GM04503 (cell line): Measurements from ENCODE around the gene DVL1.
A peak's percentile ranks its signal among the peaks of the same experiment; 100 is the strongest.
"Not testable (repeated sequence)": the region's sequence is repeated elsewhere in the genome, so short reads cannot be mapped to it uniquely, and the experiment has no call there.

ENCODE experiments used
- DNase-seq: peaks from one replicate; pipeline ENCODE4 v3.0.0-alpha.2; 2012; ENCODE audit warnings: low read depth

The DVL1 gene

GRCh38 chr1:1373051-1373814, 24.0 kb upstream of the DVL1 start:
- DNase-seq, result no peak

DNA sequence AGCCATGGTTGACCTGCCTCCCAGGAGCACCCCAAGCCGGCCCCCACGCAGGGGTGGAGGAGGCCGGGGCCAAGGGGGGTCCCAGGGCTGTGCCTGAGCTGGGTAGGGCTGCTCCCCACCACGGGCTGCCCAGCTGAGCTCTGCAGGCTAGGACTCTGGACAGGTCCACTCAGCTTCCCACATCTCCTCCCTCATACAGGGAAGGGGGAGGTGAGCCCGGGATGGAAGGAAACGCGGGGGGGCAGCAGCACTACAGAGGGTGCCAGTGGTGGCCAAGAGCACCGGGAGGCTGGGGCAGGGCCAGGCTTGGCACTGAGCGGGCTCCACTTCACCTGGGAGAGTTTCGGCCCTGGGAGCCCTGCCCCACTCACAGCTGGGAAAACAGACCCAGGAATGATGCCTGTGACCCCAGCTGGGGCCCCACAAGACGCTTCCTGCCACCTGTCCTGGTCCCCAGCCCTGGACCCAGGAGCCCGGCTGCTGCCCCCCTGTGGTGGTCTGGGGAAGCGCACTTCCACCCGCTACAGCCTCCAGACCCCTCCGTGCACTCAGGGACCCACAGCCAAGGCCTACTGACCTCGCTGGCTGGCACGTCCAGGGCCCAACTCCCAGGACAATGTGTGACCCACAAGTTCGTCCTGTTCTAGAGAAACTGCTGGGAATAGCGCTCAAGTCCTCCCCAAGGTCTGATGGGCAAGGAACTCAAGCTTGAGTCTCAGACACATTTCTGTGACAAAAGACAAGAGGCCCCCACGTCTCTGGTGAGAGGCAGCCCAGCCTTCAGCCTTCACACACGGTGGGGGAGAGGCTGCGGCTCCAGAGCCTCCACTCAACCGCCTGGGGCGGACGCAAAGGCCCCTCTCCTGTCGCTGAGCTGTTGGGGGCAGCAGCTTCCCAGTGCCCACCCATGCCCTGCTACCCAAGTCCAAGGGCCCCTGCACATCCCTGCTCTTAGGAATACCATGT, 22.8 kb upstream of the DVL1 start:
- DNase-seq, result no peak

- no peak for DNase-seq
Observed at GRCh38 chr1:1371364-1371745, 22.1 kb upstream of the DVL1 start.

DNA sequence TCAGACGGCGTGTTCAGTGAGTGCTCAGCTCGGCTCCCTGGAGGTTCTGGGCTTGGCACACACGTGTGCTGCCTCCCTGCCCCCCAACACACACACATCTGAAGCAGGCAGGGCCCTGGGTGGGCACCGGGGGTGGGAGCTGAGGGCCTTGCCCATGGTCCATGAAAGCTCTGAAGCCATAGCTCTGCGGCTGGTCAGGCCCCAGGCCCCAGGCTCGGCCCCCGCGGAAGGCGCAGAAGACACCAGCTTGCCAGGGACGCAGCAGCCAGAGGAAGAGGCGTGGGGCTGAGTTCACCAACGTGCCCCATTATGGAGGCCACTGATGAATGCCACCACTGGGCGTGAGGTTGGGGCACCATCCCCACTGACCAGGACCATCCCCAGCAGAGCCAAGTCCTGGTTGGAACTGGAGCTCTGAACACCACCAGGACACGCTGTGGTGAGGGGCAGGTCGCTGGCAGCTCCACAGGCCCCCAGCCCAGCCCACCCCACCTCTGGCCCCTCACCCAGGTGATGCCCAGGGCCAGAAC, 21.6 kb upstream of the DVL1 start:
- DNase-seq, result no peak

DNA sequence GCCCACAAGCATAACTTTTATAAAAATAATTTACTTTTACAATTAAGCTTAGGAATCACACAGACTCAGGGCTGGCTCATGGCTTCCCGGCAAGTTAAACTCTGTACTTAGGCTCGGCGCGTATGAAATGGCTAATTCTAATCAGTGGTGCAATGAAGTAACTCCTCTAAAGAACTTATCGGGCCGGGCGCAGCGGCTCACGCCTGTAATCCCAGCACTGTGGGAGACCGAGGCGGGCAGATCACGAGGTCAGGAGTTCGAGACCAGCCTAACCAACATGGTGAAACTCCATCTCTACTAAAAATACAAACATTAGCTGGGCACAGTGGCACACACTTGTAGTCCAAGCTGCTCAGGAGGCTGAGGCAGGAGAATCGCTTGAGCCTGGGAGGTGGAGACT, 20.9 kb upstream of the DVL1 start:
- not testable (repeated sequence) for DNase-seq

DNA sequence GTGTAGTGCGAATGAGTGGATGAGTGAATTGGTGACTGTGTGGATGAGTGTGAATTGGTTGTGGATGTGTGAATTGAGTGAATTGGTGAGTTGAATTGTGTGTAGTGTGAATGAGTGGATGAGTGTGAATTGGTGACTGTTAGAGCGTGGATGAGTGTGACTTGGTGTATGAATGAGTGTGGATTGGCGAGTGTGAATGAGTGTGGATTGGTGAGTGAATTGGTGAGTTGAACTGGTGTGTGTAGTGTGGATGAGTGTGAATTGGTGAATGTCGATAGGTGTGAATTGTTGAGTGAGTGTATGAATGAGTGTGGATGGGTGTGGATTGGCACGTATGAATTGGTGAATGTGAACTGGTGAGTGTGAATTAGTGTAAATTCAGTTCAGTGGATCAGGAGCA, 18.1 kb upstream of the DVL1 start:
- no peak for DNase-seq

- DNase-seq, result no peak
Observed at GRCh38 chr1:1366699-1367066, 17.5 kb upstream of the DVL1 start.

DNA sequence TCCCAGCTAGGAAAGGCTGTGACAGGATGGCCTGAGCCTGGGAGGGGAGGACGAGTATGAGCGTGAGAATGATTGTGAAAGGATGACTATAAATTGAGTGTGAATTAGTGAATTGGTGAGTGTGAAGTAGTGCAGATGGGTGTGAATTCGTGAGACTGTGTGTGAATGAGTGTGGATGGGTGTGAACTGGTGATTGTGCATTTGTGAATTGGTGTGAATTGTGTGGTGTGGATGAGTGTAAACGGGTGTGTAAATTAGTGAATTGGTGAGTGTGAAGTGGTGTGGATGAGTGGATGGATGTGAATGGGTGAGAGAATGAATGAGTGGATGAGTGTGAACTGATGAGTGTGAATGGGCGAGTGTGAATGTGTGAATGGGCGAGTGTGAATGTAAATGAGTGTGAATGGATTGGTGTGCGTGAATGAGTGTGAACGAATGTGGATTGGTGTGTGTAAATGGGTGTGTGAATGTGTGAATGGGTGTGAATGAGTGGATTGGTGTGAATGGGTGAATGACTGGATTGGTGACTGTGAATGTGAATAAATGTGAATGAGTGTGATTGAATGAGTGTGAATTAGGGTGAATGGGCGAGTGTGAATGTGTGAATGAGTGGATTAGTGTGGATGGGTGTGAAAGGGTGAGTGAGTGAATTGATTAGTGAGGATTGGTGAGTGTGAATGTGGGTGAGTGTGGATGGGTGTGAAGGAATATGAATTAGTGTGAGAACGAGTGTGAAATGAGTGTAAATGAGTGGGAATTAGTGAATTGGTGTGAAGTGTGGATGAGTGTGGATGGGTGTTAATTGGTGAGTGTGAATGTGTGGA, 16.9 kb upstream of the DVL1 start:
- DNase-seq, result no peak

DNA sequence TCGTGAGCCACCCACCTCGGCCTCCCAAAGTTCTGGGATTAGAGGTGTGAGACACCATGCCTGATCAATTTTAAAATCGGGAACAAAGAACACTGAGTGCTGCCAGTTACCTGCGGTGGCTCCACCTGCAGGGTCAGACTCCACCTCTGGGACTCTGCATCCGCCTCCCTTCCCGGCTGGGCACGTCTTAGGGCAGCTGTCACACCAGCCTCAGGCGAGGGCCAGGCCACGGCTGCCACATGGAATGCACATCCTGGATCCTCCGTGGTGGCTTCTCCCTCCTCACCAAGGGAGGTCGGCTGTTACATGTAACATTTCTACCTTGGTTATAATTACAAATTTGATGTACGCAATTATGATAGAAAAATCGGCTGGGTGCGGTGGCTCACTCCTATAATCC, 15.0 kb upstream of the DVL1 start:
- DNase-seq, result no peak

DNA sequence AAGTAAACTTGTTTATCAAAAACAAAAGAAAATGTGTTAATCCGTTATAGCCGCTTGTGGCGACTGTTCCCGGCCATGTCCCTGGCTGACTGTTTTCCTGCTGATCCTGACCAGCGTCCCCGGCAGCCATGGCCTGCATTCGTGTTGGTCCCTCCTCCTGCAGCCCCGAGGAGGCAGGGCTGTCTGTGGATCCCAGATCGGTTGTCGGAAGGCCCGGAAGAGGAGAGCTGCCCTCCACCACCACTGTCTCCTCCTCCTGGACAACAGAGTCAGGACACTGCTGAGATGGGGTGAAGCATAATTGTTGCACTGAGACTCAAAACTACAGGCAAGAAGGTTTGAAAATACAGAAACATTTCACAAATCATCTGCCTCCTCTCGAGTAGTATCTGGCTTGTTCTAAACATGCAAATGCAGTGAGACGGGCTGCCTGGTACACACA, 12.8 kb upstream of the DVL1 start:
- peak; percentile 71 for DNase-seq

DNA sequence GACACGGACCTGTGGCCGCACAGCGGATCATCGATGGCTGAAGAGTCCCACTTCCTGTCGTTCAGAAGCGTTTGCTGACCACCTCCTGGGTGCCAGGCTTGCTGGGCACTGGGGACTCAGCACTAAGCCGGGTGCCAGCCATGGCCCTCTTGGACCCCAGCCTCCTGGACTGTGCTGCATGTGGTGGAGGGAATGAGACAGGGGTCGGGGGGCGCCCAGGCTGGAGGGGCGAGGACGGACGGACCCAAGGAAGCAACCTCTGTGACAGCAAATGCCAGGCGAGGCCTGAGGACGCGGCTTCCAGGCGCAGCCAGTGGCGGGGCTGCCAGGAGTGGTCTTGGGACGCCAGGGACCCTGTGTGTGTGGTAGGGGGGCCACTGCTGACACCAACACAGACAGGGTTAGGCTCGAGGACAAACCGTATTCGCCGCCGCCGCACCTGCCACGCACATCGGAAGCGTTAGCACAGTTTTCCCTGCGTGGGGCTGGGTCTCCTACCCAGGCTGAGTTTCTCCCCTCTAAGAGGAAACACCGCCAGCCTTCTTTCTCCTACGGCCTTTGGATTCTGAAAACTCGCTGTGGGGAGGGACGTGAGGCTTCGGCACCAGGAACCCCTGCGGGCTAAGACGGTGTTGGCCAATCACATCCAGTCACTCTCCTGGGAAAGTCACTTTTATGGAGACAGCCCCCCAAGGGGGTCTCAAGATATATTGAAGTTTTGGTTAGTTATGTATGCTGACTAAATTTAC, 12.2 kb upstream of the DVL1 start:
- DNase-seq, result no peak

GRCh38 chr1:1360506-1361169, 11.4 kb upstream of the DVL1 start:
- peak; percentile 93 for DNase-seq

DNA sequence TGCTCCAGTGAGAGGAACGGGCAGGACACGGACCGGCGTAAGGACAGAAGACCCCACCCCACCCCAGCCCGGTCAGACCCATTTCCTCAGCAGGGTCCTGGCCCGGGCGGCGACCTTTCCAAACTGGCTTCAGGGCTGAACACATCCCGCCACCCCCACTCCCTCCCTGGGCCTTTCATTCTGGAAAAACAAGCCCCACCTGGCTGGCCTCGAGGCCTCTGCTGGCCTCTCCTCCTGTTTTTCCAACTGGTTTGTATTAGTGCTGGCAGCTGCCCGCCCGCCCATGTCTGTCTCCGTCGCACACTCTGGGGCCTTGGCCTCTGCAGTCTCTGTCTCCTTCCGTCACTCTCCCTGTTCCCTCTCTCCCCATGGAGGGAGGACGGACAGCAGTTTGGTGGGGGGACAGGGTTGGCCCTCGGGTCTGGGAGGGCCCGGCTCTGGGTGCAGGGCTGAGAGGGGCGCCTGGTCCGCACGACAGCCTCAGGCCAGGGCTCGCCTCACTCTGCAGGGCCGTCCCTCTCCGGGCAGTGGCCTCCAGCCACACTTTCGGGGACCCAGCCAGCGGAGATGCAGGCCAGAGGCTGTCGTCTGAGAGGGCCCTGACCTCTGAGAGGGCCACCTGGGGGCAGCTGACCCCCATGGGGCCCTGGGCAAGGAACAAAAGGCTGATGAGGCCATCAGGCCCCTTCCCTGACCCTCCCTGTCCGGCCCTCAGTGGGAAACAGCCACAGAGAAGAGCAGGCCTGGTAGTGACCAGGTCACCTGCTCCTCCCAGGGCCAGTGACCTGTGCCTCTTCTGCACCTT, 10.6 kb upstream of the DVL1 start:
- no peak for DNase-seq

- no peak for DNase-seq
Observed at GRCh38 chr1:1359308-1359663, 10.1 kb upstream of the DVL1 start.

DNA sequence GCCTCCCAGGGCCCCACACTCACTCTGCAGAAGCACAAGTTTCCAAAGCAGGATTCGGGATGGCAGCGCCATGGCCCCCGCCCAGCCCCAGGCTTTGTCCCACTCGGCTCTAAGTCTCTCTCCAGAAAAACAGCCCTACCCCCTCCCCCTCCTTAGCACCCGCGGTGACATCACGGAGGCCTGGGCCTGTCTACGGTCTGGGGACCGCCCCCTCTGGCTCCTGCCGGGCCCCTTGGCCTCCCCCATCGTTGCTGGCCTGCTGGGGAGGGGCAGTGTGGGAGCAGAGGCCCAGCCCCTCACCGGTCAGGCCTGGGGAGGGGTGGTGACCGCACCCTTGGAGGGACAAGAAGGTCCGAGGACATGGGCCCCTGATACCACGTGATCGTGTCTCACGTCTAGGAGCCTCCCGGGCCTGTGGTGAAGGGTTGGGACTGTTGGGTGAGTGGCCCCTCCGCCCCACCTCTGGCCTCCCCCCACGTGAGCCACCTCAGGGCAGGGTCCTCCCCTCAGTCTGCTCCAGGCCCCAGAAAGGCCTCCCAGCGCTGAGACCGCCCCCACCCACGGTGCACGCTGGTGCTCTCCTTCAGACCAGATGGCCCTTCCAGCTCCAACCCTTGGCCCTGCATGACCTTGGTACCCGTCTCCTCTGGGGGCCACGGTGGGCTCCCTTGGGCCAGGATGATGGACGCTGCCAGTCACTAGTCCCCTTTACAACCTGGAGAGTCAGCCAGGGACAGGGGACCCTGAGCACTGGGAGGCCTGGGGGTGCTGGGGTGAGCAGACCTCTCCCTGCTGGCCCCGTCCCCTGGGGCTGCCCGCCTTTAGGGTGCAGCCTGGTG, 9.4 kb upstream of the DVL1 start, which contains the start of gene MXRA8:
Gene MXRA8 (minus strand): TSS at position 123 of the 839 bp plus-strand sequence. CDS start 51 bp downstream, at position 72.
- peak; percentile 77 for DNase-seq

DNA sequence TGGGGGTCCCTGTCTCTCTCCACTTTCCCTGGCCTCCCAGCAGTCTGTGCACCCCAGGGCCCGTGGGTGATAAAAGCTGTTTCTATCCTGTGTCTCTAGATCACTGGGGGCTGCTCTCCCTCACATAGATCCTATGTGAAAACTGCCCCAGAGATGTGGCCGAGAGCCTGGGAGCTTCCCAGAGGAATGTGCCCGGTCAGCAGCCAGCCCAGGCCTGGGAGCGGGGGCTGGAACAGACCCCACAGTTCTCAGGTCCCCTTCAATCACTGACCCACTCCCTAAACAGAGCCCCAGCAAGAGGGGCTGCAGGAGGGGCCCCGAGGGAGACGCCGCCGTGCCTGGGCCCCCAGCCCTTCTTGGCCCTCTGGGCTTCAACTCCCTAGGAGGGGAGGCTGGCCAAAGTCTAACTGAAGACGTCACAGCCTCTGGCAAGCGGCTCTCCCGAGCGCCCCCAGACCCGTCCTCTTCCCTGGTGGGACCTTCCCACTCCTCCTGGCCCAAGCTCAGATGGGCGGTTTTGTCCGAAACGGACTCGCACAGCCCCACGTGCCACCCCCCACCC, 8.7 kb upstream of the DVL1 start:
- DNase-seq, result no peak

DNA sequence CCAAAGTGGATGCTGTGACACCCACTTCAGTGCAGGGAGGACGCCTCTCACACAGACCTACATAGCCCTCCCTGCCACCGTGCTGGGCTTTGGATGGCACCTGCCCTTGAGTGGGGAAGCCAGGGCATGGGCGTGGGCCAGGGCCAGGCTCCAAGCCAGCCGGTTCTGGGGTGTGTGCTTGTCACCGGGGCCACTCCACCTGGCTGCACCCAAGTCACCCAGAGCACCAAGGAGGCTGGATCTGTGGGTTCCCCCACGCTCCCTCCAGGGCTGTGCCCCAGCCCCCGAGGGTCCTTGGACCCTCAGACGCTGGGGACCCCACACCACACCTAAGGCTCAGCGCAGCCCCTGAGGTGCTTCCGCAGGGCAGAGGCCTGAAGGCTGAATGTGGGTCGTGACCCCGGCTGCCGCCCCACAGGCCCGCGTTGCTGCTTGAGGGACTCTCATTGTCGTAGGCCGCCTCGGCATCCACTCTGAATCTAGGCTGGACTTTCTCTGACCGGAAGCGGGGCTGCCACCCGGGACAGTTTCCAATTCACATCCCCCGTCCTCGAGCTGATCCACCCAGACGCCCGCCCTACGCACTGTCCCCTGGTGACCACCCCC, 7.7 kb upstream of the DVL1 start:
- DNase-seq, result no peak

- no peak for DNase-seq
Observed at GRCh38 chr1:1356166-1356795, 7.1 kb upstream of the DVL1 start.
